Chondrocyte (in vitro differentiated cells): ENCODE measurements around the gene XPO1. TPM values are rescaled to one million over a fixed set of nuclear protein-coding genes. Genes with fewer than 3 reads are reported as not detected.
"Not testable (repeated sequence)": the region's sequence is repeated elsewhere in the genome, so short reads cannot be mapped to it uniquely, and the experiment has no call there.

Source experiments
- DNase-seq: peaks from one replicate; pipeline ENCODE4 v3.0.0; 2021; ENCODE audit warnings: mixed read lengths, low spot score
- H3K27ac Mint-ChIP-seq: one replicate; pipeline ENCODE4 v1.8.0; 2021; ENCODE audit warnings: mild to moderate bottlenecking, moderate library complexity, mixed read lengths; ENCODE audit not compliant: unreplicated experiment
- H3K27me3 Mint-ChIP-seq: 2 replicates; pipeline ENCODE4 v1.8.0; 2021; ENCODE audit warnings: low read depth, mixed read lengths
- H3K36me3 Mint-ChIP-seq: 2 replicates; pipeline ENCODE4 v1.8.0; 2021; ENCODE audit warnings: low read depth, mixed read lengths
- H3K4me1 Mint-ChIP-seq: 2 replicates; pipeline ENCODE4 v1.8.0; 2021; ENCODE audit warnings: low read depth, mild to moderate bottlenecking, mixed read lengths
- H3K4me3 Mint-ChIP-seq: one replicate; pipeline ENCODE4 v1.8.0; 2021; ENCODE audit warnings: mild to moderate bottlenecking, moderate library complexity, mixed read lengths; ENCODE audit not compliant: unreplicated experiment
- H3K9me3 Mint-ChIP-seq: 2 replicates; pipeline ENCODE4 v1.8.0; 2021; ENCODE audit warnings: low read depth, mixed read lengths
- CTCF ChIP-seq: fragments of 200-600 bp; sonication (generic); IDR thresholded peaks from 2 replicates; pipeline ENCODE4 v1.5.0; 2021; ENCODE audit warnings: antibody characterized with exemption, mild to moderate bottlenecking, moderate library complexity
- total RNA-seq: library from RNA; stranded (reverse); gene quantifications from 3 replicates; pipeline ENCODE4 v1.2.1, GENCODE V29; 2021

XPO1 gene
- total RNA-seq, 1 donor from 2014 or later = 89.8 TPM

- no peak overlapping the region for H3K4me3 Mint-ChIP-seq
Observed at GRCh38 chr2:61454383-61454782, 83.8 kb downstream of the XPO1 start.

GRCh38 chr2:61452392-61452791 lies 85.8 kb downstream of the XPO1 start:
- Mint-ChIP-seq H3K36me3 (peaks cover 3% of the 10 kb centered on the region), H3K27me3 (no peaks in the 10 kb centered on the region), H3K4me1 (peaks cover 13% of the 10 kb centered on the region), H3K9me3 (no peaks in the 10 kb centered on the region), H3K4me3 (no peak overlapping the region), H3K27ac (peak overlapping the region; percentile 76)
- no peak for DNase-seq
- TF ChIP-seq CTCF = no peak

More at GRCh38 chr2:61454383-61454782, 83.8 kb downstream of the XPO1 start:
- DNase-seq = no peak
- no peak for TF ChIP-seq CTCF
- Mint-ChIP-seq H3K27me3 (no peaks in the 10 kb centered on the region), H3K27ac (no peak overlapping the region), H3K4me1 (peaks cover 20% of the 10 kb centered on the region), H3K36me3 (peaks cover 3% of the 10 kb centered on the region), H3K9me3 (no peaks in the 10 kb centered on the region)

- Mint-ChIP-seq H3K4me3 (no peak overlapping the region), H3K36me3 (peaks cover 3% of the 10 kb centered on the region), H3K27me3 (no peaks in the 10 kb centered on the region), H3K9me3 (no peaks in the 10 kb centered on the region), H3K27ac (no peak overlapping the region), H3K4me1 (peaks cover 10% of the 10 kb centered on the region)
- no peak for TF ChIP-seq CTCF
- DNase-seq = no peak
Observed at GRCh38 chr2:61451178-61451577, 87.0 kb downstream of the XPO1 start.

- Mint-ChIP-seq H3K4me3 (no peak overlapping the region), H3K27me3 (no peaks in the 10 kb centered on the region), H3K36me3 (peaks cover 2% of the 10 kb centered on the region), H3K4me1 (peaks cover under 1% of the 10 kb centered on the region), H3K27ac (peak overlapping the region; percentile 2), H3K9me3 (no peaks in the 10 kb centered on the region)
- no peak for TF ChIP-seq CTCF
- no peak for DNase-seq
Observed at GRCh38 chr2:61450144-61450543, 88.0 kb downstream of the XPO1 start.

- H3K27ac Mint-ChIP-seq = no peak overlapping the region
- peaks cover 7% of the 10 kb centered on the region for H3K4me1 Mint-ChIP-seq
- H3K4me3 Mint-ChIP-seq = no peak overlapping the region
- H3K9me3 Mint-ChIP-seq = no peaks in the 10 kb centered on the region
- H3K36me3 Mint-ChIP-seq = peaks cover 2% of the 10 kb centered on the region
- TF ChIP-seq CTCF = no peak
- no peaks in the 10 kb centered on the region for H3K27me3 Mint-ChIP-seq
- DNase-seq = no peak
Observed at GRCh38 chr2:61448229-61448628, 89.9 kb downstream of the XPO1 start.

- H3K4me1 Mint-ChIP-seq = peaks cover 18% of the 10 kb centered on the region
- H3K9me3 Mint-ChIP-seq, DNase-seq, H3K36me3 Mint-ChIP-seq, H3K27ac Mint-ChIP-seq, H3K27me3 Mint-ChIP-seq, H3K4me3 Mint-ChIP-seq: not testable (repeated sequence)
Observed at GRCh38 chr2:61446971-61447370, 91.2 kb downstream of the XPO1 start.
